GM19397 (cell line): ENCODE data around the gene SPTBN5.

ENCODE experiments used
- ATAC-seq: cut with Tn5 transposase; IDR thresholded peaks from one replicate; pipeline ENCODE4 v1.9.1; 2021; ENCODE audit warnings: mild to moderate bottlenecking, moderate library complexity; ENCODE audit not compliant: unreplicated experiment

Gene SPTBN5

DNA sequence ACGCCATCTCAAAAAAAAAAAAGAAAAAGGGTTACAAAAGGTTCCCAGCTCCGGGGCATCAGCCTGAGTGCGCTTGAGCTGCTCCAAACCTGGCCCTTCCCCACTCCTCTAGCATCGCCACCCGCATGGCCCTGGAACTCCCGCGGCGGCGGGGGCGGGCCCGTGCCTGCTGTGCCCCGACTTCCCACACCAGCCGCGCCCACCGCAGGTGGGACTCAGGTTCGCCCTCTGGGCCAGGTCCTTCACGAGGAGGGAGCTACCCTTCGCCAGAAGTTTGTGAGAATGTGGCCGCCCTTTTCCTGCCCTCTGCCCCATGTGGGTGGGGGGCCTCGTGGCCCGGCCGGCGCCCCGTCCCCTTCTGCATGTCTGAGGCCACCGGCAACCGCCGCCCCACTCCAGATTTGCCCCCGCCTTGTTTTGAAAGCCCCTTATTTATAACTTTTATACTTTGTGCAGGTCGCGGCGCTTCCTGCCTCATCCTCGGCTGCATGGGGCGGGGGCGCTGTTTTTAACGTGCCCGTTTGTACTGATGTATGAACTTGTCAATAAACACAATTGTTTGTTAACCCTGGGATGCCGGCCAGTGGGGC is 66.5 kb downstream of the SPTBN5 start:
- ATAC-seq, result no peak

DNA sequence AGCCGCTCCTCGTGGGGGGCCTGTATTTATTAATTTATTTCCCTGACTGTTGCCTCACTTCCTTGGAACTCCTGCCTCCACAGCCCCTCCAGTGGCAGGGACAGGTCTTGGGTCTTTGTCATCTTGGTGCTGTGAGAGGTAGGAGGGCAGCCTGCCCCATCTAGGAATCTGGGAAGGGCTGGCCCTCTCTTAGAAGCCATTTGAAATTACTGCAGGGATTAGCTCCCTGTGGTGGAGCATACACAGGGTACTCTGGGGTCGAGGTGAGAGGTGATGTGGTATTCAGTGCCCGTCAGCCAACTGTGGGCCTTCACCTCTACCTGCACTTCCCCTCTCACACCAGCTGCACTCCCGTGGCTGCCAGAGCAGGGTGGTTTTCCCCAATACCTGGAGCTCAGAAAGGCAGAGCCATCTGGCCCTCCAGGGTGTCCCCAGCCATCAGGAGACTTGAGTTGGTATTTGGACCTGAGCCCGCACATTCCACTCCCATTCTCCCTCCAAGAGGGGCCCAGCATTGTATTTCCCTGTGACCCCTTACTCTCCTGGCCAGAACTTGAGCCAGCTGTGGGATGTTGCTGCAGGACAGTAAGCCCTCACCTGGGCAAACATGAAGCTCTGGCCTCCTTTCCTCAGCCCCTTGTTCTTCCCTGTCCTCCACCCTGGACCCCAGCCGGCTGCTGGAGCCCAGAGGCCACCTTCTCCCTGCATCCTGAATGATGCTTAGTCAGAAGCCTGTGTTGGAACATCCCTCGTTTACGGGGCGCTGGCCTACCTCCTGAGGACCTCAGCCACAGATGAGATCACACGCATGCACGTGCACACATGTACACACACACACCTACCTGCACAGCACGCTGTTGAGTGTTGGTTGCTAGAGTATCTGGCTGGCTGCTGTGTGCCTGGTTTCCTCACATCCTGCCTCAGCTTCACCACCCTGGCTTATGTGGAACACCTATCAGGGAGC is 68.0 kb downstream of the SPTBN5 start:
- no peak for ATAC-seq

- ATAC-seq, result no peak
Observed at GRCh38 chr15:41825145-41825544, 68.7 kb downstream of the SPTBN5 start.

DNA sequence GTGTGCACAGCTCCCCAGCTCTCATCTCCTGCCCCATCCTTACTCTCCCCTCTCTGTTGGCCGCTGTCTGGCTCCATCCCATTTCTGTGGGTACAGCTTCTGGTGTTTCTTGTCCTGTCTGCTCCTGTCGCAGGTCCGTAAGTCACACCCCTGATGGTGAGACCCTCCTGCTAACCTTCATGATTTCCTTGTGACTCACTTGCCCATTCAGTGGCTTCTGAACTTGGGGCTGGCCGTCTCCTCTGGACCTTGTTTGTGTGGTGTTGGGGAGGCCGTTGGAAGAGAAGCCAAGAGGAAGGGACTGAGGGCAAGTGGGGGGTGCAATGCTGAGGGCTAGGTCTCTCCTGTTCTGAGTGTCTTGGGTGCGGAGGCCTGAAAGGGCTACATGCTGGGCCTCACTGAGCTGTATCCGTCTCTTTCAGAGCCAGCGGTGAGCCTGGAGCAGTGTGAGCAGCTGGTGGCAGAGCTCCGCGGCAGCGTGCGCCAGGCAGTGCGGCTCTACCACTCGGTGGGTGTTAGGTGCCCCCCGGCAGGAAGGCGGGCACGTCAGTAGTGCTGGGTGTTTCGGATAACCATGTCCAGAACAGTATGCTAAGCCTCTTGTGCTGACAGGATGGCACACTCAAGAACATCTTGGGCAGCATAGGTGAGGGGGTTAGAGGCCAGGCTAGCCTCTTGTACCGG is 69.6 kb downstream of the SPTBN5 start:
- ATAC-seq, result no peak

DNA sequence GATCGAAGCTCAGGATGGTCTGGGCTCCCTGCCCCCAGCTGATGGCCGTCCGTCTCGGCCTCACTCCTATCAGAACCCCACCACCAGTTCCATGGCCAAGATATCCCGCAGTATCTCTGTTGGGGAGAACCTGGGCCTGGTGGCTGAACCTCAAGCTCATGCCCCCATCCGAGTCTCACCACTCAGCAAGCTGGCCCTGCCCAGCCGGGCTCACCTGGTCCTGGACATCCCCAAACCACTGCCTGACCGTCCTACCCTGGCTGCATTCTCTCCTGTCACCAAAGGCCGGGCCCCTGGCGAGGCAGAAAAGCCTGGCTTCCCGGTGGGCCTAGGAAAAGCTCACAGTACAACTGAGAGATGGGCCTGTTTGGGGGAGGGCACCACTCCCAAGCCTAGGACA is 70.4 kb downstream of the SPTBN5 start:
- ATAC-seq, result no peak

DNA sequence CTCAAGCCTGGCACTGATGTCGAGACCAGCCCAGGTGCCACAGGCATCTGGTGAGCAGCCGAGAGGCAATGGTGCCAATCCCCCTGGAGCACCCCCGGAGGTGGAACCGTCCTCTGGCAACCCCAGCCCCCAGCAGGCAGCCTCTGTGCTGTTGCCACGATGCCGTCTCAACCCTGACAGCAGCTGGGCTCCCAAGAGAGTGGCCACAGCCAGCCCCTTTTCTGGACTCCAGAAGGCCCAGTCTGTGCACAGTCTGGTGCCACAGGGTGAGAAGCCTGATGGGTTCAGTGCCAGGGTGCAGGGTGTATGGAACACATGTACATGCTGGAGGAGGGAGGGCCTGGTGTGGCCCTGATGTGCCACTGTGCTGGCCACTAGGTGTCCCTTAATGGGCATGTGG is 70.9 kb downstream of the SPTBN5 start:
- ATAC-seq, result no peak

DNA sequence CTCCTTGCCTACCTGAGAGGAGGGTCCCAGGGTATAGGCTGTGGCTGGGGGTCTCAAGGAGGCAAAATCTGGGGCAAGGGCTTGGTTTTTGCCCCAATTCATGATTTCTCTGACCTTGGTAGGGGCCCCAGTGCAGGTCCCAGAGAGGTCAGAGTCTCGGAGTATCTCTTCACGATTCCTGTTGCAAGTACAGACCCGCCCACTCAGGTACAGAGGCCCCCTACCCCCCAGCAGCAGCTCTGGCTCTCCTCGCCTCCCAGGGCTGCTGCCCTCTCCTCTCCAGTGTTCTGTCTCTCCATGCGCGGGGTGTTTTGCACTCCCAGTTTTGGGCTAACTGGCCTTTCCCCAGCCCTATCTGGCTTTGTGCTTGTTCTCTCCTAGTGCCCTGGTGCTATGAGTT is 71.4 kb downstream of the SPTBN5 start:
- no peak for ATAC-seq

GRCh38 chr15:41821831-41822230 is 72.0 kb downstream of the SPTBN5 start:
- ATAC-seq, result no peak

GRCh38 chr15:41820791-41821423 is 72.9 kb downstream of the SPTBN5 start:
- ATAC-seq, result no peak

- no peak for ATAC-seq
Observed at GRCh38 chr15:41819455-41820050, 74.3 kb downstream of the SPTBN5 start.

- ATAC-seq, result no peak
Observed at GRCh38 chr15:41817781-41818180, 76.1 kb downstream of the SPTBN5 start.

- no peak for ATAC-seq
Observed at GRCh38 chr15:41817327-41817726, 76.5 kb downstream of the SPTBN5 start.

DNA sequence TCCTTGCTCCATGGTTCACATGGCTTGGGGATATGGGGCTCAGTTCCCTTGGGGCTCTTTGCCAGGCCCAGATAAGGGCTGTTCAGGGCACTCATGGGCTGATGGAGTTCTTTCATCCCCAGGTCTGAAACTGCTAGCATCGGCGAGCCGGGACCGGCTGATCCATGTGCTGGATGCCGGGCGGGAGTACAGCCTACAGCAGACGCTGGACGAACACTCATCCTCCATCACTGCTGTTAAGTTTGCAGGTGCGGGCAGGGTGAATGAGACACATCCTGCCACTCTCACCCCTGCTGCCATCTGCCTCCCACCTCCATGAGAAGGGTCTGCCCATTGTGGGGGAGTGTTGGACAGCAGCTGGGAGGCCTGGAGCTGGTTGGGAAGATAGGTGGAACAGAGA is 77.1 kb downstream of the SPTBN5 start:
- ATAC-seq, result no peak

GRCh38 chr15:41814534-41814933 is 79.3 kb downstream of the SPTBN5 start:
- ATAC-seq, result no peak

- no peak for ATAC-seq
Observed at GRCh38 chr15:41813426-41813825, 80.4 kb downstream of the SPTBN5 start.

DNA sequence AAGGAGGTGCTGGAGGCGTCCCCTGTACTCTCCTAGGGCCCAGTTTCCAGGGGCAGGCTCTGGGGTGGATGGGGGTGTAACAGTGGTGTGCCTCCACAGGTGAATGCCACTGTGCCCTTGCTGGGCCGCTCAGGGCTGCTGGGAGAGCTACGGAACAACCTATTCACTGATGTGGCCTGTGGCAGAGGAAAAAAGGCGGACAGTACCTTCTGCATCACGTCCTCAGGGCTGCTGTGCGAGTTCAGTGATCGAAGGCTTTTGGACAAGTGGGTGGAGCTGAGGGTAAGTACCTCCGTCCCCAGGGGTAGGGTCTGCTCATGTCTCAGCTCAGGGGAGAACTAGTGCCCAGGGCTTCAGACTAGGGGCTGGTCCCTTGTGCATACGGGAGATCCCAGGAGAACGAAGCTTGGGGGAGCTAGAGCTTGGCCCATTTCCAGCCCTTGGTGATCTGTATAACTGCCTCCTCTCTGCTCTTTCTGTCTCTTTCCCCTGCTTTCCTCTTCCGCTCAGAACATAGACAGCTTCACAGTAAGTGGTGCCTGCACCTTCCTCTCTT is 81.0 kb downstream of the SPTBN5 start:
- no peak for ATAC-seq

- ATAC-seq, result no peak
Observed at GRCh38 chr15:41811432-41812195, 82.2 kb downstream of the SPTBN5 start.

GRCh38 chr15:41810651-41811431 is 83.0 kb downstream of the SPTBN5 start:
- no peak for ATAC-seq
